Osteocyte (in vitro differentiated cells): ENCODE data around the gene ADAMTS6. TPM values are rescaled to one million over a fixed set of nuclear protein-coding genes. Genes with fewer than 3 reads are reported as not detected.

ENCODE experiments used
- DNase-seq: peaks from one replicate; pipeline ENCODE4 v3.0.0; 2021; ENCODE audit warnings: mixed read lengths; ENCODE audit not compliant: unreplicated experiment; ENCODE audit errors: extremely low spot score
- H3K27ac Mint-ChIP-seq: one replicate; pipeline ENCODE4 v1.8.0; 2021; ENCODE audit warnings: mild to moderate bottlenecking, mixed read lengths; ENCODE audit not compliant: unreplicated experiment
- H3K27me3 Mint-ChIP-seq: one replicate; pipeline ENCODE4 v1.8.0; 2021; ENCODE audit warnings: mixed read lengths; ENCODE audit not compliant: unreplicated experiment
- H3K36me3 Mint-ChIP-seq: one replicate; pipeline ENCODE4 v1.8.0; 2021; ENCODE audit warnings: mixed read lengths; ENCODE audit not compliant: unreplicated experiment
- H3K4me1 Mint-ChIP-seq: one replicate; pipeline ENCODE4 v1.8.0; 2021; ENCODE audit warnings: mixed read lengths; ENCODE audit not compliant: unreplicated experiment
- H3K4me3 Mint-ChIP-seq: one replicate; pipeline ENCODE4 v1.8.0; 2021; ENCODE audit warnings: mild to moderate bottlenecking, moderate library complexity, mixed read lengths; ENCODE audit not compliant: unreplicated experiment
- H3K9me3 Mint-ChIP-seq: one replicate; pipeline ENCODE4 v1.8.0; 2021; ENCODE audit warnings: mixed read lengths; ENCODE audit not compliant: unreplicated experiment
- CTCF ChIP-seq: fragments of 200-600 bp; sonication (generic); IDR thresholded peaks from 2 replicates; pipeline ENCODE4 v1.5.0; 2021; ENCODE audit warnings: antibody characterized with exemption, mild to moderate bottlenecking, moderate library complexity
- total RNA-seq: library from RNA; stranded (reverse); gene quantifications from 2 replicates; pipeline ENCODE4 v1.2.1, GENCODE V29; 2021

ADAMTS6 gene
- total RNA-seq, 1 donor from 2014 or later = 4.7 TPM

- peaks cover 9% of the 10 kb centered on the region for H3K36me3 Mint-ChIP-seq
- no peak for TF ChIP-seq CTCF
- H3K4me3 Mint-ChIP-seq = no peak overlapping the region
- no peak for DNase-seq
- H3K27me3 Mint-ChIP-seq = no peaks in the 10 kb centered on the region
- peaks cover 9% of the 10 kb centered on the region for H3K9me3 Mint-ChIP-seq
- no peaks in the 10 kb centered on the region for H3K4me1 Mint-ChIP-seq
- H3K27ac Mint-ChIP-seq = no peak overlapping the region
Observed at GRCh38 chr5:65411356-65411755, 70.4 kb downstream of the ADAMTS6 start.

GRCh38 chr5:65395526-65396155 is 86.1 kb downstream of the ADAMTS6 start:
- no peak for DNase-seq
- Mint-ChIP-seq H3K4me3 (no peak overlapping the region), H3K27me3 (no peaks in the 10 kb centered on the region), H3K9me3 (peaks cover 5% of the 10 kb centered on the region), H3K4me1 (peaks cover 32% of the 10 kb centered on the region), H3K27ac (peak overlapping the region; percentile 50), H3K36me3 (no peaks in the 10 kb centered on the region)
- no peak for TF ChIP-seq CTCF

GRCh38 chr5:65394087-65394486 is 87.6 kb downstream of the ADAMTS6 start:
- peaks cover 32% of the 10 kb centered on the region for H3K4me1 Mint-ChIP-seq
- no peak for DNase-seq
- no peak overlapping the region for H3K4me3 Mint-ChIP-seq
- H3K36me3 Mint-ChIP-seq = no peaks in the 10 kb centered on the region
- H3K9me3 Mint-ChIP-seq = peaks cover 5% of the 10 kb centered on the region
- peak overlapping the region; percentile 76 for H3K27ac Mint-ChIP-seq
- H3K27me3 Mint-ChIP-seq = no peaks in the 10 kb centered on the region
- no peak for TF ChIP-seq CTCF

- no peak for DNase-seq
- H3K9me3 Mint-ChIP-seq = peaks cover 5% of the 10 kb centered on the region
- H3K36me3 Mint-ChIP-seq = no peaks in the 10 kb centered on the region
- peaks cover 32% of the 10 kb centered on the region for H3K4me1 Mint-ChIP-seq
- no peak overlapping the region for H3K27ac Mint-ChIP-seq
- H3K27me3 Mint-ChIP-seq = no peaks in the 10 kb centered on the region
- TF ChIP-seq CTCF = no peak
- no peak overlapping the region for H3K4me3 Mint-ChIP-seq
Observed at GRCh38 chr5:65391591-65391990, 90.1 kb downstream of the ADAMTS6 start.

- Mint-ChIP-seq H3K4me3 (no peak overlapping the region), H3K27ac (no peak overlapping the region), H3K4me1 (peaks cover 24% of the 10 kb centered on the region), H3K9me3 (peaks cover 5% of the 10 kb centered on the region), H3K36me3 (no peaks in the 10 kb centered on the region), H3K27me3 (no peaks in the 10 kb centered on the region)
- no peak for TF ChIP-seq CTCF
- DNase-seq = no peak
Observed at GRCh38 chr5:65390208-65390607, 91.5 kb downstream of the ADAMTS6 start.
